ENCODE data around the gene FBXW2.

Gene FBXW2

DNA sequence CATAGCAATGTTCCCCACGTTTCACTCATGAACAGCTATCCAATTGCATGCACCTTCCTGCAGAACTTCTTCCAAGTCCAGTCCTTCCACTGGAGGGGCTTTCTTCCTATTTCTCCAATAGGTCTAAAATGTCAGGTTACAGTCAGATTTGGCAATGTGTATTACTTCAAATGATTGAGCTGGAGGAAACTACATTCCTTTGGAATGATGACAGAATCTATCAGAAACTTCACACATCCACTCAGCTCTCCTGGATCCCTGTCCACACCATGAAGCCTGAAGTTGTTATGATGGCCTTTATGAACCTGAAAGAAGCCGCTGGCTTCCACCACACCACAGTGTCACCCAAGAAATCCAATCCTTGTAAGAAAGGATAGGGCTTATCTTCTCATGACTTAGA, 32.2 kb downstream of the FBXW2 start:
- DNase-seq (ENCODE audit: low read depth): no peak
- in situ Hi-C loops (cut with HindIII; ENCODE audit: low sequenced_read_pairs): no loop called here
- TF ChIP-seq, protein P1, sequence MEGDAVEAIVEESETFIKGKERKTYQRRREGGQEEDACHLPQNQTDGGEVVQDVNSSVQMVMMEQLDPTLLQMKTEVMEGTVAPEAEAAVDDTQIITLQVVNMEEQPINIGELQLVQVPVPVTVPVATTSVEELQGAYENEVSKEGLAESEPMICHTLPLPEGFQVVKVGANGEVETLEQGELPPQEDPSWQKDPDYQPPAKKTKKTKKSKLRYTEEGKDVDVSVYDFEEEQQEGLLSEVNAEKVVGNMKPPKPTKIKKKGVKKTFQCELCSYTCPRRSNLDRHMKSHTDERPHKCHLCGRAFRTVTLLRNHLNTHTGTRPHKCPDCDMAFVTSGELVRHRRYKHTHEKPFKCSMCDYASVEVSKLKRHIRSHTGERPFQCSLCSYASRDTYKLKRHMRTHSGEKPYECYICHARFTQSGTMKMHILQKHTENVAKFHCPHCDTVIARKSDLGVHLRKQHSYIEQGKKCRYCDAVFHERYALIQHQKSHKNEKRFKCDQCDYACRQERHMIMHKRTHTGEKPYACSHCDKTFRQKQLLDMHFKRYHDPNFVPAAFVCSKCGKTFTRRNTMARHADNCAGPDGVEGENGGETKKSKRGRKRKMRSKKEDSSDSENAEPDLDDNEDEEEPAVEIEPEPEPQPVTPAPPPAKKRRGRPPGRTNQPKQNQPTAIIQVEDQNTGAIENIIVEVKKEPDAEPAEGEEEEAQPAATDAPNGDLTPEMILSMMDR (IDR thresholded peaks at IDR 0.05; ENCODE audit: low read depth, low read length, missing control alignments): no peak
- no peak overlapping the region for H3K4me3 ChIP-seq (ENCODE audit: low read depth, low read length)

DNA sequence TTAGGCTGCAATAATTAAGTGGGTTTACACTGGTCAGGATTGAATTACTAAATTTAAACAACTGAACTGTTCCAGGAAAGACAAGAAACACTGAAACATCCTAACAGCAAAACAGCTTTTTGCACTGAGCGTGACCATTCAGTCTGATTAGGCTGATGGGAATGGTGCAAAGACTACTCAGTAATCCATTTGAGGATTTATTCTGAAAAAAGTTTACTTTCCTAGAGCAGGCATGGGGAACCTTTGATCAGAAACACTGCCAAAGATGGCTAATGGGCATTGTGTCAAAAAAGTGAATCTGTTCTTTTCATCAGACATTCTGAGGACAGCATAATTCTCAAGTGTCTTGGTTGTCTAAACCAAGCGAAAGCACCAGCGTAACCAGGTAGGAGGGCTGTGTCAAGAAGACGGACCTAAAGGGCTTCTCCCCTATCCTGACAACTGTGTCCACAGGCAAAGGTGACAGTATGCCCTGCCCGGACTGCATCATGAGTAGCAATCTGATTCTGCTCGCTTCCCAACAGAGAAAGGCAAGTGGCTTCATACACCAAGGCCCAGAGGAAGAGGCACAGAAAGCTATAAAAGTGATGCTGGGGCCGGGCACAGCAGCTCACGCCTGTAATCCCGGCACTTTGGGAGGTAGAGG, 33.3 kb downstream of the FBXW2 start:
- in situ Hi-C loops (cut with HindIII; ENCODE audit: low sequenced_read_pairs): no loop called here
- DNase-seq (ENCODE audit: low read depth): no peak

DNA sequence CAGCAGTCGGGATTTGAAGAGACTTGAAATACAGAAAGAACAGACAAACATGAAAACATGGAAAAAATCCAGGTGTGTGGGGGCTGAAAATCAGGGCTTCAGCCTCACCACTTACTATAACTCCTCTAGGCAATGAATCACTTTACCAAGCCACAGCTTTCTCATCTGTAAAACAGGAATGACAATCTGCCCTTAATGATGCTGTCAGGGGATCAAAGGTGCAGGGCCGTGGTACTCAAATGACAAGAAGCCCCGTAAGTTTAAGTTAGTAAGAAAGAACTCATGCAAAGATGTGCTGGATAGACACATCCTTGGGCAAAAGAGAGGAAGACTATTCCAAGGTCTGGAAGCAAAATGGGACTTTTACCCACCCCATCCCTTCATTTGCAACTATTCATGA, 34.7 kb downstream of the FBXW2 start:
- H3K4me3 ChIP-seq (ENCODE audit: low read depth, low read length): no peak overlapping the region
- TF ChIP-seq, protein P1 (IDR thresholded peaks at IDR 0.05; ENCODE audit: low read depth, low read length, missing control alignments): no peak
- DNase-seq (ENCODE audit: low read depth): no peak
- in situ Hi-C loops (cut with HindIII; ENCODE audit: low sequenced_read_pairs): no loop called here

More for the DNA sequence above, 33.3 kb downstream of the FBXW2 start:
- H3K4me3 ChIP-seq (ENCODE audit: low read depth, low read length): no peak overlapping the region
- TF ChIP-seq, protein P1 (IDR thresholded peaks at IDR 0.05; ENCODE audit: low read depth, low read length, missing control alignments): no peak

DNA sequence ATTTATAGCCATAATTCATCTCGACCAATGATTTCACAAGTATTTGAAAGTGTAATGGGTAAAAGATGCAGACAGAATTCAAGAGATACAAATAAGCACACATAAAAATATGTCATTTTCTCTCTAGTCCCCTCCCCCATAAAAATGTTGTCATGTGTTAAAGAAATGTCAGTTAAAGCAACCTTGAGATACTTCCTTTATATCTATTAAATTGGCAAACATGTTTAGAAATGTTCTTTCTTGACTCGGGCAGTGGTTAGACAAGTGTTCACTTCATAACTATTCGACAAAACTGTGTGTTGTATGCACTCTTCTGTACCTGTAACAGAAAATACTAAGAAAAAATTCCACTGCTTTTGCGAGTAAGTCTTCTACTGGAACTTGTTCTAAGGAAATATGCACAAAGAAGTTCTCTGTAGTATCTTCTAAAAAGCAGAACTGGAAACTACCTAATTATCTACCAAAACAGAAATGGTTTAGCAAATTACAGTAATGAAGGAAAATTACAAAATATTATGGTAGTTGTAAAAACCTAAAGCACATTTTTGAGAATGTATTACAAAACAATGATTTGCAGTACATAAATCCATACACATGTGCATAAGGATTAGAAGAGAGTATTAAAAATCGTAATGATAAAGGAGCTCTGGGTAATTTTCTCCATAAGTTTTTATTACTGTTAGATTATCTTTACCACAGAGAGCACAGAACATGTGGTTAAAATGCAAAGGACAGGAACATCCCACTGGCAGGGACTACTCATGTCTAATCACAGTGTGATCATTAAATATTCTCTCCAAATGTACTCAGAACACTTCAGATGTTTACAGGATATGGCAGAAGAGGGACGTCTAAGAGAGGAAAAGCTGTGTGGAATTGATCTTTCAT, 35.9 kb downstream of the FBXW2 start:
- TF ChIP-seq, protein P1 (IDR thresholded peaks at IDR 0.05; ENCODE audit: low read depth, low read length, missing control alignments): no peak
- DNase-seq (ENCODE audit: low read depth): no peak
- H3K4me3 ChIP-seq (ENCODE audit: low read depth, low read length): no peak overlapping the region
- in situ Hi-C loops (cut with HindIII; ENCODE audit: low sequenced_read_pairs): no loop called here

DNA sequence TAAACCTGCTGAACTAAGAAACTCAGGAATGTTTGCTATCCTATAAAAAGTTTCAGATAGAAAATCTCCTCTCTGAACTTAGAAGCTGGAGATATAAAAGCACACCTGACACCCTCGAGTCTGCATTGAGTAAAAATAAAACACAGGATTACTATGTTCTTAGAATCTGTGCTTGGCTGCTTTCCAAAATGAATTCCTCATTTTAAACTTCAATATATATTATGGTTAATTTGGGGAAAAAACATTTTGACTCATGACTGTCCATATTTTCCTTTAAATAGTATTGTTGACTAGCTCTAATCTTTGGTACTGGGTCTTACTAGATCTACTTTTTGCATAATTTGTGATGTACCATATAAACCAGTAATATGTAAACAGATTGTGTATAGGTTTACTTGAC, 36.7 kb downstream of the FBXW2 start:
- no peak for DNase-seq (ENCODE audit: low read depth)
- H3K4me3 ChIP-seq (ENCODE audit: low read depth, low read length): no peak overlapping the region
- in situ Hi-C loops (cut with HindIII; ENCODE audit: low sequenced_read_pairs): no loop called here
- TF ChIP-seq, protein P1 (IDR thresholded peaks at IDR 0.05; ENCODE audit: low read depth, low read length, missing control alignments): no peak

DNA sequence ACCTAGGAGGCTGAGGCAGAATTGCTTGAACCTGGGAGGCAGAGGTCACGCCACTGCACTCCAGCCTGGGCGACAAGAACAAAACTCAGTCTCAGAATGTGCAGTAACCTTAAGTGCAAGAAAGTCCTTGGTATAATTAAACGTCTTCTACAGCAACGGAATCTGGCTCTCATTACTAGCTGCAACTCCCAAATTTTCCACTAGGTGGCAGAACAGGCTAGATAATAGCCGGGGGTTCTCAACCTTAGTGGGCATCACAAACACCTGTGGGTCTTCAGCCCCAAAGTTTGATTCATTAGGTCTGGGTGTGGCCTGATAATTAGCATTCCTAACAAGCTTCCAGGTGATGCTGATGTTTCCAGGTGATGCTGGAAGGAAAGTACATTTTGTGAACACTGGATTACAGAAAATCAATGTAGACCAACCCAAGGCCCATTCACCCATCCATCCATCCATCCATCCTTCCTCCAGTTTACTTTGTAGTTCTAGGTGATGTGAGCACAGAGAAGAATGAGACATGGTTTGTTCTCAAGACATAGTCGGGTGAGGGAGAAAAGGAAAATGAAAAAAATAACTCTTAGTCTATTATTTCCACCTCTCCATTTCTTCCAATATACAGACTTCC, 37.3 kb downstream of the FBXW2 start:
- no peak overlapping the region for H3K4me3 ChIP-seq (ENCODE audit: low read depth, low read length)
- TF ChIP-seq, protein P1 (IDR thresholded peaks at IDR 0.05; ENCODE audit: low read depth, low read length, missing control alignments): peak; percentile 79
- peak; percentile 19 for DNase-seq (ENCODE audit: low read depth)
- in situ Hi-C loops (cut with HindIII; ENCODE audit: low sequenced_read_pairs): no loop called here

Data from astrocyte of the cerebellum (primary cell).